CD4-positive, alpha-beta T cell treated with Interleukin-4 for 4 hours (primary cell): Measurements from ENCODE around the gene SRBD1.

Experiments used
- DNase-seq: peaks from one replicate; pipeline ENCODE4 v3.0.0-alpha.2; 2020

SRBD1 gene

DNA sequence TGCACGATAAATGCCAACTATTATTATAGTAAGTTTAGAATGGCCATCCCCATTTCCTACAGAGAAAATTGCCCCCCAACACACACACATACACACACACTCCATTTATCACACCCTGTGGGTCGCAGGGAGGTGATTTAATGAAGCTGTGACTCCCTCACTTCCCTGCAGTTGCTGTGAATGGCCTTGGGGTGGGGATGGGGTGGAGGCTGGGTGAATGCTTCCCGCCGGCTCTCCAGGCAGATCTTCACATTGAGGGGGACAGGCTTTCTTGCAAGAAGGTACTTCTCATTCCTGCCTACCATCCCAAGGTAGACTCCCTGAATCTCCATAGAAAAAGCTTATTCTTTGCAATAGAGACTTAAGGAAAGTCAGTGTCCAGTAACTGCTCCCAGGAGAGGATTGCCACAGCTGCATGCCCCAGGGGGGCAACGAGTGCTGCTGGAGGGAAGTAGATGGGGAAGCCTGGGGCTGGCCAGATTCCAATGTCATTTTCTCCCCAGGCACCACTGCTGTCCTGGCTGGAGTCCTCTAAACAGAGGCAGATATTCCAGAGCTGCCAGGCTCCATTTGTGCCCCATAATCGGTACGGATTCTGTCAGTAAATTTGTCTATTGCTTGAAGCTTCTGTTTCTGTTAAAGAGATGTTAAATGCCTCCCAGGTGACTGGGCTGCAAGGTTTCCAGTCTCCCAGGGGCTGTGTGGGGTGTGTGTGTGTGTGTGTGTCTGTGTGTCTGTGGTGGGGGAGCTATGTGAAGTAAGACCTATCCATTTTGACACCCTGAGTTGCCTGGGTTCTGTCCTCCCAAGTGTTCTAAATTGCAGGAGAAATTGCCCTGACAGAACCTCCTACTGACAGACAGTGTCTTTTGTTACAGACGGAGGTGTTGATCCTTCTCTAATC is 265.5 kb downstream of the SRBD1 start:
- no peak for DNase-seq

DNA sequence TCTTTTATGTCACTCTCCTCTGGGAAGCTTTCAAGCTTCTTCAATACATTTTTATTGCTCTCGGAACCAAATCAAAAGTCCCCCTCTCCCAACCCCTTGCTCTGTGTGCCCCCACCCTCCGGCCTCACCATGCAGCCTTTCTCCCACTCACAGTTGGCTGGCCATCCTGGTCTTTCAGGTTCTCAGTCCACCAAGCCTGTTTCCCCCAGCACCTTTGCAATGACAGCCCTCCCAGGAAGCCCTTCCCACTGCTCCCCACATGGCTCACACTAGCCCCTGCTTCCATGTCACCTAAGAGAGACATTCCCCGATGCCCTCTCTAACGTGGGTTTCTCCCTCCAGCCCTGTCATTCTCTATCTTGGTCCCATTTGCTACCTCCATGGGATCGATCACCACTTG is 266.6 kb downstream of the SRBD1 start:
- no peak for DNase-seq

DNA sequence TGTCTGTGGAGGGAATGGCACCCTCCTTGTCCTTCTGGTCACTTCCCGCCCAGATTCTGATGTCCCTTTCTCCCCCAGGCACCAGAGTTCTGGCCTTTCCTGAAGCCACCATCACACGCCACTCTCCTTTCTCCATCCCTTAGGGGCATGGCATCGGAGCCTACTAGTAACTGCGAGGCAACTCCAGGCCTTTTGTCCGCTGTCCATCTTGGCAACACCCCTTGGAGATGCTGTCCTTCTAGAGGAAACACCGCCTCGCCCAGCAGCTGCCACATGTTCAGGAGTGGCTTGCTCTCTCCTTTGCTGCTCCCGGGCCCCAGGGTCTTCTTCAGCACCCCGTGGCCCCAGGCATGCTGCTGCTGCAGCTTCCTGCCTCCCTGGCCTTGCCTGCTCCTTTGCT is 267.0 kb downstream of the SRBD1 start:
- no peak for DNase-seq

DNA sequence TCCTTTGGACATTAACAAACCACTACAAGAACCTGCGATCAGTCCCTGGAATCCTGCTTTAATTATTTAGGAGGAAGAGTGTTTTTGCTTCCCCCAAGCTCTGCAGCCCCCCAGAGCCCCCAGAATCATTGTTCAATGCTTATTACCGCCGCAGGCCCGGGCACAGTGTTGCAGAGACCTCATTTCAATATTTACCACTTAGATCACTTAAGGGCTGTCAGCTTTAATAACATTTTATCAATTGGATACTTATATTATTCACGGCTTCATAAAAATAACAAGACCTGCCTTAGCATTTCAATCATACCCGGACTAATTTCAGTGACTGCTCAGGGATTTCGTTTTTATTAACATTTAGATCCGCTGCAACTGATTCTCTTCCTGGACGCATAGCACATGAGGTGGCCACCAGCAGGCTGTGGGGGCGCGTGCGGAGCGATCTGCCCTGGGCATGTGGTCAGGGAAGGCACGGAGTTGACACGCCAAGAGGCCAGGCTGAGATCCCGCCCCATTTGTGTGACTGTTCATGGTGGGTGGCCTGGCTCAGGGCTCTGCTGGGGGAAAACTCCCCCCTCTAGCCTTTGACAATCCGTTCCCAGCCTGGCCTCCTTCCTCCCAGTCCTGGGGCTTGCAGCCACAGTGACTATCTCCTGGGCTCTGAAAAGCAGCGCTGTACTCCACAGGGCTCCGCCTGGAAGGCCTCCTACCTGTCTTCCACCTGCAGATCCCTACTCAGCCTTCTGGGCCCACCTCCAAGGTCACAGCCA is 267.6 kb downstream of the SRBD1 start:
- DNase-seq: no peak

DNA sequence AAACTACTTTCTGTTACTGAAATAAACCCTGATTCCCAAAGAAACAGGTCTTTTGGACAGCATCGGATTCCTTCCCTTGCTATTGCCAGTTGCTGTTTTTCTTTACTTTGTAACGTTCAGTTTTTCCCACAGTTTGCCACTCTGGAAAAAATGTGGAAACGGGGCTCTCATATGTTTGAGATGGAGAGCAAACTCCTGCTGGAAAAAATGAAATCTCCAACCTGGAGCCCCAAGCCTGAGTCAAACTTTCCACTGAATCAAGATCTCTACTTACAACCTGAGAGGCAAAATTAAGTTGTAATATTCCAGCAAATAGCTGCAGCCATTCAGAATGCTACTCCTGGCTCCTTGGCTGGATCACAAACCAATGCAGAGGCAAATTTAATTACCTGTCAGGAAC is 270.7 kb downstream of the SRBD1 start:
- DNase-seq: no peak

DNA sequence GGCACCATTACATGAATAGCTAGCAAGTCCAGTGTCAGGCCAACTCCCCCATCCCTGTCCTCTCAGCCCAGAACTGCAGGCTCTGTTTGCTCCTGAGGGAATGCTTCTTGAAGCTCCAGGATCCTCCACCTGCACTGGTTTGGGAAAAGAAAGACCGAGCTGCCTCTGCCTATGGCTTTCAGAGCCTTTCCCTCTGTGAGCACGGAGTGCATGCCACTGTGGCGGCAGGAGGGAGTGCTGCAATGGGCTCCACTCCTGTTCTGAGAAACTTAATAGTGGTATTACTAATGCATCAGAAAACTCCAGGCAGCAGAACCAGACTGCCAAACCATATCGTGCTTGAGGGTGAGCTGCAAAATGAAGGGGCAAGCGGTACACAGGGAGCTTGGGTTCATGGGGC is 271.8 kb downstream of the SRBD1 start:
- no peak for DNase-seq
